ENCODE results near the gene MAP4K1. TPM values are rescaled to one million over a fixed set of nuclear protein-coding genes. Genes with fewer than 3 reads are reported as not detected.

The MAP4K1 gene
- total RNA-seq, 4 donors from 2014 or later = 0.68 to 2.8 (median 1.8) TPM

DNA sequence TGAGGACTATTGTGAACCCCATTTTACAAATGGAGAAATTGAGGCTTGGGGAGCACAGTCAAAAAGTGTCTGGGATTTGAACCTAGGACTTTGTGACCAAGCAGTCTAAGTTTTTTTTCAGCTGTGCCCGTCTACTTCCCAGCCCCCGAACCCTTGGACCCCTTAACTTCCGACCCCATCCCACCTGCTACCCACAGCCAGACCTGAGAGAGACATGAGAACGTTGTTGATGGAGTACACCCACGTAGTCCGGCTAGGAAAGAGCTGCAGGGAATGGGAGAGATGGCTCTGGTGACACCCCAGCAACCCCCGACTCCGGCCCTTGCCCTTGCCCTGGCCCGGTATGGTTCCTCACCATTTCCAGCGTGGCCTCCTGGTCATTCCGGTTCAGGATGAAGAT, 18.0 kb downstream of the MAP4K1 start:
- DNase-seq (ENCODE audit: low spot score in 2 of 2) = no peak
- Histone ChIP-seq H3K36me3 (no peaks in the 10 kb centered on the region), H3K9me3 (no peaks in the 10 kb centered on the region), H3K27me3 (no peaks in the 10 kb centered on the region), H3K27ac (no peak overlapping the region), H3K4me1 (peaks cover 8% of the 10 kb centered on the region), H3K4me3 (no peak overlapping the region)
- TF ChIP-seq POLR2A (IDR thresholded peaks at IDR 0.05) (no peak), EP300 (IDR thresholded peaks at IDR 0.05) (no peak), POLR2AphosphoS5 (IDR thresholded peaks at IDR 0.05) (no peak)
- TF ChIP-seq, protein P1, sequence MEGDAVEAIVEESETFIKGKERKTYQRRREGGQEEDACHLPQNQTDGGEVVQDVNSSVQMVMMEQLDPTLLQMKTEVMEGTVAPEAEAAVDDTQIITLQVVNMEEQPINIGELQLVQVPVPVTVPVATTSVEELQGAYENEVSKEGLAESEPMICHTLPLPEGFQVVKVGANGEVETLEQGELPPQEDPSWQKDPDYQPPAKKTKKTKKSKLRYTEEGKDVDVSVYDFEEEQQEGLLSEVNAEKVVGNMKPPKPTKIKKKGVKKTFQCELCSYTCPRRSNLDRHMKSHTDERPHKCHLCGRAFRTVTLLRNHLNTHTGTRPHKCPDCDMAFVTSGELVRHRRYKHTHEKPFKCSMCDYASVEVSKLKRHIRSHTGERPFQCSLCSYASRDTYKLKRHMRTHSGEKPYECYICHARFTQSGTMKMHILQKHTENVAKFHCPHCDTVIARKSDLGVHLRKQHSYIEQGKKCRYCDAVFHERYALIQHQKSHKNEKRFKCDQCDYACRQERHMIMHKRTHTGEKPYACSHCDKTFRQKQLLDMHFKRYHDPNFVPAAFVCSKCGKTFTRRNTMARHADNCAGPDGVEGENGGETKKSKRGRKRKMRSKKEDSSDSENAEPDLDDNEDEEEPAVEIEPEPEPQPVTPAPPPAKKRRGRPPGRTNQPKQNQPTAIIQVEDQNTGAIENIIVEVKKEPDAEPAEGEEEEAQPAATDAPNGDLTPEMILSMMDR (IDR thresholded peaks at IDR 0.05) = no peak
- 91% methylated on average over 11 of the region's 11 CpGs for WGBS

DNA sequence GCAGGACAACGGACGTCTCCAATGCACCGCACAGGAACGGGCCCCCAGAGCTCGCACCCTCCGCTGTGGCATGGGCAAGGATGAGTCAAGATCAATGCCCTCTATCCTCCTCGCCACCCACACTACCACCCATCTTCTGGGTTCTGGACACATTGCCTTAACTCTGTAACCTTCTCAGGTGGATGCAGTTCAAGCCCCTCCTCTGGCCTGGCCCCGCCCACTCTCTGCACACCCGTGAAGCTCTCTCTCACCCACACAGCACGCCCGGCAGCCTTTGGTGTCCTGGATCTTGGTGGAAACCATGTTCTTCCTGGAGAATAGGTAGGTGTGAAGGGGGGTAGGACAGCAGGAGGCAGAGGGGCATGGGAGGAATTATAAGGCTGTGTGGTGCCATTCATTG, 20.7 kb downstream of the MAP4K1 start:
- H3K4me1 ChIP-seq = peaks cover 8% of the 10 kb centered on the region
- no peak overlapping the region for H3K27ac ChIP-seq
- no peaks in the 10 kb centered on the region for H3K27me3 ChIP-seq
- 74% methylated on average over 11 of the region's 11 CpGs for WGBS
- H3K4me3 ChIP-seq = no peak overlapping the region
- DNase-seq (ENCODE audit: low spot score in 2 of 2) = no peak
- H3K9me3 ChIP-seq = no peaks in the 10 kb centered on the region
- H3K36me3 ChIP-seq = no peaks in the 10 kb centered on the region
- no peak for TF ChIP-seq EP300 (IDR thresholded peaks at IDR 0.05)
- TF ChIP-seq, protein P1 (IDR thresholded peaks at IDR 0.05) = no peak
- no peak for TF ChIP-seq POLR2AphosphoS5 (IDR thresholded peaks at IDR 0.05)
- TF ChIP-seq POLR2A (IDR thresholded peaks at IDR 0.05) = no peak

DNA sequence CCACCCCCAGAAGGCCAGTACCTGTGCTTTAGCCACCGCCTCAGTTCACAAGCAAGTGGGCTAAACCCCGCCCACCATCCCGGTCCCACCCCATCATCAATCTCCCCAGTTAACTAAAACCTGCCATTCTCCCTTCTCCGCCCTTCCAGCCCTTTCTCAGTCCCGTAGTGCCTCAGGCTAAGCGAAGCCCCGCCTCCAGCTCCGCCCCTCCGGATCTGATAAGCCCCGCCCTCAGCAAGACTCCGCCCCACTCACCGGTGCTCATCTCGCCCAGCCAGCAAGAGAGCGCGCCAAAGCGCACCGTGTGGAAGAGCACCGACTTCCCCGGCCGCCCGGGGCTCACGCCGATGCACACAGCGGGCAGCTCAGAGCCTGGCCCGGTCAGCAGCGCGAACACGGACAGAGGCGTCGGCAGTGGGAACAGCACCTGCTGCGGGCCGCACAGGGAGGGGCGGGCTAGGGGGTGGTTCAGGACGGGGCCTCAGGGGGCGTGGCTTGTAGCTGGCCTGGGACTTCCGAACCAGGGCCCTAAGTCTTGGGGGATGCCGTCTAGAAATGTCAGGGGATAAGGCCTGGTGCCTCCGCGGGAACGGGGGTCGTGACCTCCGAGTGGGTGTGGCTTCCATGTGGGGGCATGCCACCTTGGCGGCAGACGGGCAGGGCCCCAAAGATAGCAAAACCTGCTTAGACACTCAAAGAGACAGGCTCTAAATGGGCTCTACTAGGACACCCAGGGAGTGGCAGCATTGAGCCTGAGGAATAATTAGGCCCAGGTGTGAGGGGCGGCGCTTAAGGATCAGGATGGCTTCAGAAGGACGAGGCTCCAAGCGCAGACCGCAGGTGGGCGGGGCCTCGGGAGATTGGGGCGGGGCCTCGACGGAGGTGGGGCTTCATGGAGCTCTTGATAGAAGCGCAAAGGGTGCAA, 21.4 kb downstream of the MAP4K1 start:
- 19% methylated on average over 38 of the region's 55 CpGs for WGBS
- DNase-seq (ENCODE audit: low spot score in 2 of 2) = no peak
- Histone ChIP-seq H3K27ac (no peak overlapping the region), H3K9me3 (no peaks in the 10 kb centered on the region), H3K4me3 (peak overlapping the region; percentile 12), H3K27me3 (no peaks in the 10 kb centered on the region), H3K4me1 (peaks cover 8% of the 10 kb centered on the region), H3K36me3 (no peaks in the 10 kb centered on the region)
- TF ChIP-seq POLR2AphosphoS5 (IDR thresholded peaks at IDR 0.05) (no peak), POLR2A (IDR thresholded peaks at IDR 0.05) (no peak), EP300 (IDR thresholded peaks at IDR 0.05) (no peak)
- TF ChIP-seq, protein P1 (IDR thresholded peaks at IDR 0.05) = no peak

DNA sequence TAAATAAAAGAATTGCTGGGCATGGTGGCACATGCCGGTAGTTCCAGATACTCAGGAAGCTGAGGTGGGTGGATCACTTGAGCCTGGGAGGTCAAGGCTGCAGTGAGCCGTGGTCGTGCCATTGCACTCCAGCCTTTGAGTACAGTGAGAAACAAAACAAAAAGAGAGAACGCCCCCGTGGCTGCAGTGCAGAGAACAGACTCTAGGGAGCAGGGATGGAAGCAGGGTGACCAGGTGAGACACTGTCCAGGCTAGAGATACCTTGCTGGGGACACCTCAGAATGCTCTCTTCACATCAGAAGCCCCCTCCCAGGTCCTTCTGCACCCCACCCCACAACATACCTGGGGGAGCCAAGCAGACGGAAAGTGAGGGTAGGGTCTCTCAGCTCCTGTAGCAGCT, 24.8 kb downstream of the MAP4K1 start:
- no peaks in the 10 kb centered on the region for H3K9me3 ChIP-seq
- H3K36me3 ChIP-seq = no peaks in the 10 kb centered on the region
- H3K4me1 ChIP-seq = peaks cover 8% of the 10 kb centered on the region
- no peak for TF ChIP-seq POLR2A (IDR thresholded peaks at IDR 0.05)
- TF ChIP-seq POLR2AphosphoS5 (IDR thresholded peaks at IDR 0.05) = no peak
- no peak for TF ChIP-seq EP300 (IDR thresholded peaks at IDR 0.05)
- TF ChIP-seq, protein P1 (IDR thresholded peaks at IDR 0.05) = no peak
- WGBS = 81% methylated on average over 6 of the region's 6 CpGs
- no peak overlapping the region for H3K27ac ChIP-seq
- DNase-seq (ENCODE audit: low spot score in 2 of 2) = no peak
- no peak overlapping the region for H3K4me3 ChIP-seq
- no peaks in the 10 kb centered on the region for H3K27me3 ChIP-seq

DNA sequence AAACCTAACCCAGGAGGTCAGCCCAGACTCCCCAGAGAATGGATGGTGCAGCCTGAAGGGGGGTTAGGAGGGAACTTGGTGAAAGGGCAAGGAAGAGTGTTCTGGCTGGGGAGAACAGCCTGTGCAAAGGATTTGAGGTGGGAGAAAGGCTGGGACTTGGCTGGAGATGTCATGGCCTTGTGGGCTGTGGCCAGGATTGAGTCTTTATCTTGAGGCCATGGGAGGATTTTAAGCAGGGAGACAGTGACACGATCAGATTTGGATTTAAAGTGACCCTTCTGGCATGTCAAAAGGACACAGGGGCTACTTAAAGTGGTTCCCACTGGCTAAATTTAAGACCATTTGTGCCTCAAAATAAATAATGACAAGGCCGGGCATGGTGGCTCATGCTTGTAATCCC, 29.7 kb downstream of the MAP4K1 start:
- no peak for DNase-seq (ENCODE audit: low spot score in 2 of 2)
- Histone ChIP-seq H3K27ac (no peak overlapping the region), H3K4me3 (no peak overlapping the region), H3K4me1 (no peaks in the 10 kb centered on the region), H3K36me3 (peaks cover 5% of the 10 kb centered on the region), H3K27me3 (no peaks in the 10 kb centered on the region), H3K9me3 (no peaks in the 10 kb centered on the region)
- 96% methylated on average over 2 of the region's 2 CpGs for WGBS
- no peak for TF ChIP-seq POLR2A (IDR thresholded peaks at IDR 0.05)
- no peak for TF ChIP-seq EP300 (IDR thresholded peaks at IDR 0.05)

All from suprapubic skin (tissue), 4 donors.